T follicular helper cell (primary cell): ENCODE results near the gene CFAP54.

Experiments
- DNase-seq: peaks from one replicate; pipeline ENCODE4 v3.0.0-alpha.2; 2020; ENCODE audit warnings: low read depth

The CFAP54 gene

GRCh38 chr12:96828169-96828789 lies 338.9 kb downstream of the CFAP54 start:
- DNase-seq, result no peak

GRCh38 chr12:96829354-96829753 lies 340.0 kb downstream of the CFAP54 start:
- no peak for DNase-seq

- no peak for DNase-seq
Observed at GRCh38 chr12:96831346-96831745, 342.0 kb downstream of the CFAP54 start.

- DNase-seq, result no peak
Observed at GRCh38 chr12:96846293-96846692, 356.9 kb downstream of the CFAP54 start.

GRCh38 chr12:96850676-96851075 lies 361.3 kb downstream of the CFAP54 start:
- DNase-seq, result no peak

GRCh38 chr12:96858162-96858561 lies 368.8 kb downstream of the CFAP54 start:
- no peak for DNase-seq

GRCh38 chr12:96861656-96862055 lies 372.3 kb downstream of the CFAP54 start:
- no peak for DNase-seq

- DNase-seq, result no peak
Observed at GRCh38 chr12:96862326-96862725, 372.9 kb downstream of the CFAP54 start.

GRCh38 chr12:96864335-96864734 lies 375.0 kb downstream of the CFAP54 start:
- DNase-seq, result no peak

GRCh38 chr12:96866801-96867590 lies 377.6 kb downstream of the CFAP54 start:
- DNase-seq, result no peak

GRCh38 chr12:96870946-96871345 lies 381.6 kb downstream of the CFAP54 start:
- no peak for DNase-seq

- DNase-seq, result no peak
Observed at GRCh38 chr12:96872961-96873360, 383.6 kb downstream of the CFAP54 start.

- DNase-seq, result no peak
Observed at GRCh38 chr12:96874211-96874610, 384.8 kb downstream of the CFAP54 start.

- no peak for DNase-seq
Observed at GRCh38 chr12:96876966-96877365, 387.6 kb downstream of the CFAP54 start.

- DNase-seq, result no peak
Observed at GRCh38 chr12:96878704-96879103, 389.3 kb downstream of the CFAP54 start.

GRCh38 chr12:96879301-96879700 lies 389.9 kb downstream of the CFAP54 start:
- DNase-seq, result no peak

GRCh38 chr12:96880220-96880619 lies 390.8 kb downstream of the CFAP54 start:
- DNase-seq, result no peak

- DNase-seq, result no peak
Observed at GRCh38 chr12:96881608-96882007, 392.2 kb downstream of the CFAP54 start.

GRCh38 chr12:96882862-96883261 lies 393.5 kb downstream of the CFAP54 start:
- DNase-seq, result no peak

GRCh38 chr12:96883571-96883970 lies 394.2 kb downstream of the CFAP54 start:
- DNase-seq, result no peak

- DNase-seq, result no peak
Observed at GRCh38 chr12:96886998-96887677, 397.8 kb downstream of the CFAP54 start.

GRCh38 chr12:96889273-96889933 lies 400.0 kb downstream of the CFAP54 start:
- DNase-seq, result no peak
